ENCODE data around the gene CLDN11.

The CLDN11 gene

GRCh38 chr3:170428095-170428494 lies 9.4 kb downstream of the CLDN11 start:
- no peak for DNase-seq

- no peak for DNase-seq
These were observed 10.4 kb downstream of the CLDN11 start for GRCh38 chr3:170429050-170429449.

- DNase-seq: no peak
These were observed 12.4 kb downstream of the CLDN11 start for GRCh38 chr3:170431054-170431453.

GRCh38 chr3:170432416-170432815 lies 13.7 kb downstream of the CLDN11 start:
- no peak for DNase-seq

GRCh38 chr3:170436697-170437096 lies 18.0 kb downstream of the CLDN11 start:
- no peak for DNase-seq

GRCh38 chr3:170437176-170437575 lies 18.5 kb downstream of the CLDN11 start:
- DNase-seq: no peak

GRCh38 chr3:170437696-170438407 lies 19.2 kb downstream of the CLDN11 start:
- no peak for DNase-seq

GRCh38 chr3:170438836-170439235 lies 20.2 kb downstream of the CLDN11 start:
- no peak for DNase-seq

GRCh38 chr3:170440344-170440743 lies 21.7 kb downstream of the CLDN11 start:
- DNase-seq: no peak

GRCh38 chr3:170441412-170441811 lies 22.7 kb downstream of the CLDN11 start:
- DNase-seq: no peak

GRCh38 chr3:170442947-170443346 lies 24.3 kb downstream of the CLDN11 start:
- DNase-seq: no peak

- no peak for DNase-seq
These were observed 24.8 kb downstream of the CLDN11 start for GRCh38 chr3:170443457-170443856.

GRCh38 chr3:170448584-170448983 lies 29.9 kb downstream of the CLDN11 start:
- no peak for DNase-seq

GRCh38 chr3:170450039-170450438 lies 31.4 kb downstream of the CLDN11 start:
- DNase-seq: no peak

- no peak for DNase-seq
These were observed 35.8 kb downstream of the CLDN11 start for GRCh38 chr3:170454509-170454908.

GRCh38 chr3:170458285-170458684 lies 39.6 kb downstream of the CLDN11 start:
- DNase-seq: no peak

- no peak for DNase-seq
These were observed 44.3 kb downstream of the CLDN11 start for GRCh38 chr3:170463011-170463410.

GRCh38 chr3:170465955-170466354 lies 47.3 kb downstream of the CLDN11 start:
- no peak for DNase-seq

- no peak for DNase-seq
These were observed 48.3 kb downstream of the CLDN11 start for GRCh38 chr3:170467007-170467406.

GRCh38 chr3:170467571-170468147 lies 49.0 kb downstream of the CLDN11 start:
- DNase-seq: no peak

- no peak for DNase-seq
These were observed 50.7 kb downstream of the CLDN11 start for GRCh38 chr3:170469151-170470062.

GRCh38 chr3:170470063-170471016 lies 51.7 kb downstream of the CLDN11 start:
- no peak for DNase-seq

Data from T-helper 1 cell (primary cell).